SK-N-SH (cell line): ENCODE data around the gene SERPINA6.
"Not testable (repeated sequence)": the region's sequence is repeated elsewhere in the genome, so short reads cannot be mapped to it uniquely, and the experiment has no call there.

ENCODE experiments used
- EP300 ChIP-seq, 2 experiments: IDR thresholded peaks; 2 replicates each; pipeline versions ENCODE4 v1.4.0 to v1.6.1; 2012; ENCODE audit warnings: borderline replicate concordance in 1 of 2, low read depth in 1 of 2, low read length in 1 of 2
- FOSL2 ChIP-seq: IDR thresholded peaks from 2 replicates; pipeline ENCODE4 v1.4.0; 2012; ENCODE audit warnings: low read depth, mild to moderate bottlenecking, moderate library complexity, borderline replicate concordance
- GABPA ChIP-seq: IDR thresholded peaks from 2 replicates; pipeline ENCODE4 v1.4.0; 2012; ENCODE audit warnings: low read depth, mild to moderate bottlenecking
- JUND ChIP-seq: IDR thresholded peaks from 2 replicates; pipeline ENCODE4 v1.4.0; 2012
- MXI1 ChIP-seq: IDR thresholded peaks from 2 replicates; pipeline ENCODE4 v1.6.1; 2012; ENCODE audit warnings: mild to moderate bottlenecking, low read depth, low read length, improper control_type of control experiment
- RFX5 ChIP-seq: IDR thresholded peaks from 2 replicates; pipeline ENCODE4 v1.6.1; 2012; ENCODE audit warnings: mild to moderate bottlenecking, improper control_type of control experiment, low read length
- RXRA ChIP-seq: IDR thresholded peaks from 2 replicates; pipeline ENCODE4 v1.4.0; 2012; ENCODE audit warnings: low read depth, mild to moderate bottlenecking, borderline replicate concordance
- SIN3A ChIP-seq: IDR thresholded peaks from 2 replicates; pipeline ENCODE4 v1.6.1; 2012; ENCODE audit warnings: low read depth, mild to moderate bottlenecking, low read length, moderate library complexity, borderline replicate concordance
- TF ChIP-seq, protein P1 (sequence below): fragments of 200-600 bp; sonication (generic); IDR thresholded peaks from 2 replicates; pipeline ENCODE4 v1.6.1; 2017; ENCODE audit warnings: antibody characterized with exemption, mild to moderate bottlenecking, moderate library complexity
- TF ChIP-seq, protein P2 (sequence below): IDR thresholded peaks from 2 replicates; pipeline ENCODE4 v1.4.0; 2012; ENCODE audit warnings: low read depth, borderline replicate concordance
- TF ChIP-seq, protein P3 (sequence below): fragments of 150-350 bp; IDR thresholded peaks from 2 replicates; pipeline ENCODE4 v1.6.1; 2016; ENCODE audit warnings: mild to moderate bottlenecking, low read depth, low read length

DNA sequence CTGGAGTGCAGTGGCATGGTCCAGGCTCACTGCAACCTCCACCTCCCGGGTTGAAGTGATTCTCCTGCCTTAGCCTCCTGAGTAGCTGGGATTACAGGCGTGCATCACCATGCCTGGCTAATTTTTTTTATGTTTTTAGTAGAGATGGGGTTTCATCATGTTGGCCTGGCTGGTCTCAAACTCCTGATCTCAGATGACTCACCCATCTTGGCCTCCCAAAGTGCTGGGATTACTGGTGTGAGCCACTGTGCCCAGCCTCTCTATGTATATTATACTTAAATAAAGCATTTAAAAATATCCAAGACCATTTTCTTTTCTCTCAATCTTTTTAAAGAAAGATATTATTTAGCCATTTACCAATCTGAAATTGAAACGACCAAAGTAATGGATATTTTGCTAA is 58.9 kb downstream of the SERPINA6 start:
- TF ChIP-seq, protein P1, sequence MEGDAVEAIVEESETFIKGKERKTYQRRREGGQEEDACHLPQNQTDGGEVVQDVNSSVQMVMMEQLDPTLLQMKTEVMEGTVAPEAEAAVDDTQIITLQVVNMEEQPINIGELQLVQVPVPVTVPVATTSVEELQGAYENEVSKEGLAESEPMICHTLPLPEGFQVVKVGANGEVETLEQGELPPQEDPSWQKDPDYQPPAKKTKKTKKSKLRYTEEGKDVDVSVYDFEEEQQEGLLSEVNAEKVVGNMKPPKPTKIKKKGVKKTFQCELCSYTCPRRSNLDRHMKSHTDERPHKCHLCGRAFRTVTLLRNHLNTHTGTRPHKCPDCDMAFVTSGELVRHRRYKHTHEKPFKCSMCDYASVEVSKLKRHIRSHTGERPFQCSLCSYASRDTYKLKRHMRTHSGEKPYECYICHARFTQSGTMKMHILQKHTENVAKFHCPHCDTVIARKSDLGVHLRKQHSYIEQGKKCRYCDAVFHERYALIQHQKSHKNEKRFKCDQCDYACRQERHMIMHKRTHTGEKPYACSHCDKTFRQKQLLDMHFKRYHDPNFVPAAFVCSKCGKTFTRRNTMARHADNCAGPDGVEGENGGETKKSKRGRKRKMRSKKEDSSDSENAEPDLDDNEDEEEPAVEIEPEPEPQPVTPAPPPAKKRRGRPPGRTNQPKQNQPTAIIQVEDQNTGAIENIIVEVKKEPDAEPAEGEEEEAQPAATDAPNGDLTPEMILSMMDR = not testable (repeated sequence)
- TF ChIP-seq EP300 (IDR thresholded peaks at IDR 0.05; ENCODE audit: borderline replicate concordance in 1 of 2, low read depth in 1 of 2, low read length in 1 of 2); MXI1; FOSL2; JUND; RXRA; SIN3A; GABPA; RFX5: not testable (repeated sequence)
- TF ChIP-seq, protein P2, sequence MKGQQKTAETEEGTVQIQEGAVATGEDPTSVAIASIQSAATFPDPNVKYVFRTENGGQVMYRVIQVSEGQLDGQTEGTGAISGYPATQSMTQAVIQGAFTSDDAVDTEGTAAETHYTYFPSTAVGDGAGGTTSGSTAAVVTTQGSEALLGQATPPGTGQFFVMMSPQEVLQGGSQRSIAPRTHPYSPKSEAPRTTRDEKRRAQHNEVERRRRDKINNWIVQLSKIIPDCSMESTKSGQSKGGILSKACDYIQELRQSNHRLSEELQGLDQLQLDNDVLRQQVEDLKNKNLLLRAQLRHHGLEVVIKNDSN = not testable (repeated sequence)
- TF ChIP-seq, protein P3, sequence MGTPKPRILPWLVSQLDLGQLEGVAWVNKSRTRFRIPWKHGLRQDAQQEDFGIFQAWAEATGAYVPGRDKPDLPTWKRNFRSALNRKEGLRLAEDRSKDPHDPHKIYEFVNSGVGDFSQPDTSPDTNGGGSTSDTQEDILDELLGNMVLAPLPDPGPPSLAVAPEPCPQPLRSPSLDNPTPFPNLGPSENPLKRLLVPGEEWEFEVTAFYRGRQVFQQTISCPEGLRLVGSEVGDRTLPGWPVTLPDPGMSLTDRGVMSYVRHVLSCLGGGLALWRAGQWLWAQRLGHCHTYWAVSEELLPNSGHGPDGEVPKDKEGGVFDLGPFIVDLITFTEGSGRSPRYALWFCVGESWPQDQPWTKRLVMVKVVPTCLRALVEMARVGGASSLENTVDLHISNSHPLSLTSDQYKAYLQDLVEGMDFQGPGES = not testable (repeated sequence)
